CD14-positive monocyte (primary cell): ENCODE data around the gene PARVB. TPM values are rescaled to one million over a fixed set of nuclear protein-coding genes. Genes with fewer than 3 reads are reported as not detected.
A peak's percentile ranks its signal among the peaks of the same experiment; 100 is the strongest.

Source experiments
- DNase-seq, 3 donors: peaks; one replicate each; pipeline ENCODE4 v3.0.0-alpha.2; 2011 to 2022
- H2AFZ ChIP-seq: 2 replicates; pipeline ENCODE4 v1.6.0; 2012; ENCODE audit warnings: mild to moderate bottlenecking, low read depth, low read length, inconsistent platforms; ENCODE audit not compliant: insufficient read depth, poor library complexity, severe bottlenecking
- H3K27ac ChIP-seq, 2 donors: 1 replicate in 1 of 2; 2 replicates in 1 of 2; pipeline ENCODE4 v1.5.1; 2012 to 2013; ENCODE audit warnings: low read length in 2 of 2, control low read depth in 1 of 2, inconsistent platforms in 1 of 2, low read depth in 1 of 2, mild to moderate bottlenecking in 1 of 2
- H3K27me3 ChIP-seq, 2 donors: one replicate each; pipeline versions ENCODE4 v1.6.0 to v1.6.1; 2011 to 2013; ENCODE audit warnings: low read length in 2 of 2; ENCODE audit not compliant: control insufficient read depth in 2 of 2, insufficient read depth in 2 of 2
- H3K36me3 ChIP-seq, 2 donors: replicated peaks in 1 of 2; 1 replicate in 1 of 2; 2 replicates in 1 of 2; pipeline versions ENCODE4 v1.5.1 to v1.6.1; 2012 to 2013; ENCODE audit warnings: low read length in 2 of 2, control low read depth in 1 of 2, inconsistent platforms in 1 of 2, mild to moderate bottlenecking in 1 of 2; ENCODE audit not compliant: insufficient read depth in 2 of 2, control insufficient read depth in 1 of 2
- H3K4me1 ChIP-seq, 2 donors: 1 replicate in 1 of 2; 2 replicates in 1 of 2; pipeline versions ENCODE4 v1.5.1 to v1.6.1; 2012 to 2013; ENCODE audit warnings: low read length in 2 of 2, control low read depth in 1 of 2, inconsistent platforms in 1 of 2, mild to moderate bottlenecking in 1 of 2, moderate library complexity in 1 of 2; ENCODE audit not compliant: insufficient read depth in 2 of 2, control insufficient read depth in 1 of 2
- H3K4me2 ChIP-seq: replicated peaks from 2 replicates; pipeline ENCODE3; 2012; ENCODE audit warnings: low read length, moderate library complexity, mild to moderate bottlenecking; ENCODE audit not compliant: poor library complexity, severe bottlenecking; ENCODE audit errors: extremely low read depth
- H3K4me3 ChIP-seq, 3 experiments: fragments of 200-600 bp in 1 of 3; sonication (generic) in 1 of 3; replicated peaks in 1 of 3; 1 replicate in 2 of 3; 2 replicates in 1 of 3; pipeline ENCODE4 v1.5.1; 2011 to 2013; ENCODE audit warnings: low read length in 3 of 3, mild to moderate bottlenecking in 3 of 3, control low read depth in 2 of 3, low read depth in 2 of 3, inconsistent platforms in 1 of 3, moderate library complexity in 1 of 3
- H3K79me2 ChIP-seq: 2 replicates; pipeline ENCODE4 v1.6.0; 2012; ENCODE audit warnings: mild to moderate bottlenecking, control low read depth, inconsistent platforms, low read length, moderate library complexity; ENCODE audit not compliant: insufficient read depth
- H3K9ac ChIP-seq: 2 replicates; pipeline ENCODE4 v1.6.0; 2017; ENCODE audit warnings: low read length, mild to moderate bottlenecking; ENCODE audit not compliant: insufficient read depth, poor library complexity, severe bottlenecking
- H3K9me3 ChIP-seq, 2 donors: replicated peaks in 1 of 2; 1 replicate in 1 of 2; 2 replicates in 1 of 2; pipeline versions ENCODE4 v1.5.1 to v1.6.1; 2012 to 2013; ENCODE audit warnings: low read length in 2 of 2, control low read depth in 1 of 2; ENCODE audit not compliant: control insufficient read depth in 1 of 2, insufficient read depth in 1 of 2
- H4K20me1 ChIP-seq: 2 replicates; pipeline ENCODE4 v1.6.0; 2012; ENCODE audit warnings: mild to moderate bottlenecking, low read length, control low read depth, moderate library complexity; ENCODE audit not compliant: insufficient read depth
- H3K27ac Mint-ChIP-seq, 7 donors: one replicate each; pipeline ENCODE4 v1.8.0; 2020; ENCODE audit warnings: mild to moderate bottlenecking in 7 of 7, mixed read lengths in 7 of 7, moderate library complexity in 6 of 7, inconsistent platforms in 2 of 7
- H3K27me3 Mint-ChIP-seq, 3 donors: one replicate each; pipeline ENCODE4 v1.8.0; 2021 to 2022; ENCODE audit warnings: low read depth in 3 of 3, mild to moderate bottlenecking in 3 of 3, mixed read lengths in 3 of 3, moderate library complexity in 3 of 3, inconsistent platforms in 1 of 3
- H3K36me3 Mint-ChIP-seq, 2 donors: one replicate each; pipeline ENCODE4 v1.8.0; 2020; ENCODE audit warnings: mixed read lengths in 2 of 2, inconsistent platforms in 1 of 2, mild to moderate bottlenecking in 1 of 2
- H3K4me1 Mint-ChIP-seq: one replicate; pipeline ENCODE4 v1.8.0; 2020; ENCODE audit warnings: mild to moderate bottlenecking, mixed read lengths
- H3K4me3 Mint-ChIP-seq, 2 donors: one replicate each; pipeline ENCODE4 v1.8.0; 2020; ENCODE audit warnings: mild to moderate bottlenecking in 2 of 2, mixed read lengths in 2 of 2, moderate library complexity in 1 of 2
- H3K9me3 Mint-ChIP-seq, 7 donors: one replicate each; pipeline ENCODE4 v1.8.0; 2020 to 2022; ENCODE audit warnings: mixed read lengths in 7 of 7, mild to moderate bottlenecking in 6 of 7, moderate library complexity in 6 of 7, inconsistent platforms in 2 of 7
- WGBS: methylation state at CpG from one replicate; pipeline ENCODE4 v1.1.5; 2013; ENCODE audit warnings: missing lambda C conversion rate; ENCODE audit not compliant: insufficient coverage; 5-methylcytosine and 5-hydroxymethylcytosine counted together
- intact Hi-C, 2 donors: fragments of 100-400 bp; cut with micrococcal nuclease; formaldehyde crosslinking; loops; one replicate each; pipeline versions ENCODE4 v1.15.0 to v1.15.1; 2023
- polyA plus RNA-seq, 3 donors: library from polyadenylated mRNA; depleted of rRNA in 1 of 3; unstranded in 2 of 3; stranded (reverse) in 1 of 3; fragments of 300-500 nt in 2 of 3; fragments of >200 nt in 1 of 3; fragmentation: Illumina TruSeq in 2 of 3; gene quantifications; 1 replicate in 2 of 3; 2 replicates in 1 of 3; pipeline ENCODE4 v1.2.3, GENCODE V29; 2012 to 2021
- TF ChIP-seq, protein P1 (sequence below): fragments of 200-600 bp; IDR thresholded peaks from one replicate; pipeline ENCODE4 v1.8.0; 2022; ENCODE audit warnings: antibody characterized with exemption, mild to moderate bottlenecking

PARVB gene
- polyA plus RNA-seq, 3 donors: 13.4 to 38.5 (median 17.9) TPM

DNA sequence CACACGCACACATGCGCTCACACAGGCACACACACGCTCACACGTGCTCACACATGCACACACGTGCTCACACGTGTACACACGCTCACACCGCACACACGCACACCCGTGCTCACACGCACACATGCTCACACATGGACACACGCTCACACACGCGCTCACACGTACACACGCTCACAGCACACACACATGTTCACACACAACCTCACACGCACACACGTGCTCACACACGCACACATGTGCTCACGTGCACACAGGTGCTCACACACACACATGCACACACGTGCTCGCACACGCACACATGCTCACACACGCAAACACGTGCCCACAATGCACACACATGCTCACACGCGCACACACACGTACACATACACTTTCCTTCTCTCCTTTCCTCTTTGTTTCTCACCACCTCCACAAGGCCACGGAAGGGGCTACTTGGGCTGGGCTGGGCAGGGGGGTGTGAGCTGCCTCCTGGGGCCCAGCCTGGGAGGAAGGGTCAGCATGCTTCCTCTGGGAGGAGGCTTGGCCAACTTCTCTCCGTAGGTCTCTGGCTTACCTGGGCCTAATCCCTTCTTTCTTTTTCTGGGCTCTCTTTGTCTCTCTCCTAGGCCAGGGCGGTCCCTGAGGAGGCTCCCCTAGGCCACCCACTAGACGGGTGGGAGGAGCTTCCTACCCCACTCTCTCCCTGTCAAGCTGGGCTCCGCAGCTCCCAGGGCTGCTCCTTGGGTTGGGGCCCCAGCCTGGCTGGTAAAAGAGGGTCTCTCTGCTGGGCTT lies 122.2 kb downstream of the PARVB start:
- no peak overlapping the region for H3K4me2 ChIP-seq
- H3K27me3 ChIP-seq: no peaks in the 10 kb centered on the region
- intact Hi-C loops: no loop called here
- no peak overlapping the region for H3K4me3 ChIP-seq
- Mint-ChIP-seq H3K9me3 (peaks cover 0 to 2% (median 0%) of the 10 kb centered on the region in 7 donors), H3K27ac (peak overlapping the region in 2 of 7 donors; percentile 34 to 64), H3K4me3 (no peak overlapping the region), H3K27me3 (peaks cover 0 to 5% (median 0%) of the 10 kb centered on the region in 3 donors), H3K36me3 (peaks cover 50 to 56% of the 10 kb centered on the region in 2 donors), H3K4me1 (no peaks in the 10 kb centered on the region)
- no peaks in the 10 kb centered on the region for H3K79me2 ChIP-seq
- no peak for DNase-seq
- no peak overlapping the region for H3K27ac ChIP-seq
- H4K20me1 ChIP-seq: no peaks in the 10 kb centered on the region
- TF ChIP-seq, protein P1, sequence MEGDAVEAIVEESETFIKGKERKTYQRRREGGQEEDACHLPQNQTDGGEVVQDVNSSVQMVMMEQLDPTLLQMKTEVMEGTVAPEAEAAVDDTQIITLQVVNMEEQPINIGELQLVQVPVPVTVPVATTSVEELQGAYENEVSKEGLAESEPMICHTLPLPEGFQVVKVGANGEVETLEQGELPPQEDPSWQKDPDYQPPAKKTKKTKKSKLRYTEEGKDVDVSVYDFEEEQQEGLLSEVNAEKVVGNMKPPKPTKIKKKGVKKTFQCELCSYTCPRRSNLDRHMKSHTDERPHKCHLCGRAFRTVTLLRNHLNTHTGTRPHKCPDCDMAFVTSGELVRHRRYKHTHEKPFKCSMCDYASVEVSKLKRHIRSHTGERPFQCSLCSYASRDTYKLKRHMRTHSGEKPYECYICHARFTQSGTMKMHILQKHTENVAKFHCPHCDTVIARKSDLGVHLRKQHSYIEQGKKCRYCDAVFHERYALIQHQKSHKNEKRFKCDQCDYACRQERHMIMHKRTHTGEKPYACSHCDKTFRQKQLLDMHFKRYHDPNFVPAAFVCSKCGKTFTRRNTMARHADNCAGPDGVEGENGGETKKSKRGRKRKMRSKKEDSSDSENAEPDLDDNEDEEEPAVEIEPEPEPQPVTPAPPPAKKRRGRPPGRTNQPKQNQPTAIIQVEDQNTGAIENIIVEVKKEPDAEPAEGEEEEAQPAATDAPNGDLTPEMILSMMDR: no peak
- H3K4me1 ChIP-seq: no peaks in the 10 kb centered on the region
- H3K36me3 ChIP-seq: peaks cover 10 to 42% of the 10 kb centered on the region in 2 donors
- WGBS: 91% methylated on average over 26 of the region's 33 CpGs
- H3K9ac ChIP-seq: no peak overlapping the region
- no peaks in the 10 kb centered on the region for H3K9me3 ChIP-seq
- no peak overlapping the region for H2AFZ ChIP-seq

DNA sequence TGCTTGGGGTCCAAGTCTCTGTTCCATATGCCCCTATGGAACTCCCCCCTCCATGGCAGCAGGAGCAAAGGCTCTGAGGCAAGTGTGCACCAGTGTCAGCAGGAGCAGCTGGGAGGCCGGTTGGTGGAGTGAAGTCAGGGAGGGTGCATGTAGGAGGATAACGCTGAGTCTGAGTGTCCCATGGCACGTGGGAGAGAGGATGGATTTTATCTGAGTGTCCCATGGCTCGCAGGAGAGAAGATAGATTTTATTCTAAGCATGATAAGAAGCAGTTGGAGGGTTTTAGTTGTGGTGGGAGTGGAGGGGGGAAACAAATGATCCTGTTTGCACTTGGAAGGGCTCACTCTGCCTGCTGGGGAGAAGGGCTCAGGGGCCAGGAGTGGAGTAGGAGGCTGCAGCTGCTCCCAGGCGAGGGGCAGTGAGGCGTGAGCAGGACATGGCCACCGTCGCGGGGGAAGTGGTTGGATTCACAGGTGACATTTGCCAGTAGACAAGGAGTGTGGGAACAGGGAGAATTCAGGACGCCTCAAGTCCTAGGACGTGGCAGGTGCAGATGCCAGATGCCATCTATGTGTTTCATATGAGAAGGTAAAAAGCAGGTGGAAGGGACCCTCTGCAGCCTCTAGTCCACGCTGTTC lies 123.0 kb downstream of the PARVB start:
- no peak for DNase-seq
- intact Hi-C loops: no loop called here
- Histone ChIP-seq H3K79me2 (no peaks in the 10 kb centered on the region), H3K4me1 (no peaks in the 10 kb centered on the region), H2AFZ (no peak overlapping the region), H3K27me3 (no peaks in the 10 kb centered on the region), H3K9me3 (no peaks in the 10 kb centered on the region), H3K36me3 (peaks cover 13 to 42% of the 10 kb centered on the region in 2 donors), H3K4me3 (no peak overlapping the region), H3K9ac (no peak overlapping the region), H3K27ac (no peak overlapping the region), H4K20me1 (no peaks in the 10 kb centered on the region), H3K4me2 (no peak overlapping the region)
- TF ChIP-seq, protein P1: no peak
- Mint-ChIP-seq H3K4me1 (no peaks in the 10 kb centered on the region), H3K27ac (peak overlapping the region in 3 of 7 donors; percentile 37 to 42 (median 40)), H3K9me3 (peaks cover 0 to 2% (median 0%) of the 10 kb centered on the region in 7 donors), H3K36me3 (peaks cover 49 to 58% of the 10 kb centered on the region in 2 donors), H3K4me3 (no peak overlapping the region), H3K27me3 (peaks cover 0 to 5% (median 0%) of the 10 kb centered on the region in 3 donors)
- 89% methylated on average over 12 of the region's 12 CpGs for WGBS
